HepG2 (cell line): ENCODE data around the gene VPS4A. TPM values are rescaled to one million over a fixed set of nuclear protein-coding genes. Genes with fewer than 3 reads are reported as not detected.

Source experiments
- ATF7-NPFF ChIP-seq: sonication (generic); formaldehyde crosslinking; IDR thresholded peaks from 2 replicates; pipeline ENCODE4 v1.8.1; 2023; ENCODE audit warnings: mild to moderate bottlenecking, low read depth, missing genetic modification reagents, moderate library complexity
- ELF4 ChIP-seq: sonication (generic); formaldehyde crosslinking; IDR thresholded peaks from 2 replicates; pipeline ENCODE4 v1.5.0; 2020; ENCODE audit warnings: missing genetic modification reagents, mild to moderate bottlenecking, moderate library complexity, borderline replicate concordance
- GATAD1 ChIP-seq: IDR thresholded peaks from 2 replicates; pipeline ENCODE4 v1.6.1; 2016; ENCODE audit warnings: missing genetic modification reagents, missing compliant biosample characterization
- GATAD2A ChIP-seq: IDR thresholded peaks from 2 replicates; pipeline ENCODE4 v1.6.1; 2016
- MAFF ChIP-seq: IDR thresholded peaks from 2 replicates; pipeline ENCODE4 v1.6.1; 2011; ENCODE audit warnings: low read depth, low read length, improper control_type of control experiment
- PATZ1 ChIP-seq: sonication (generic); formaldehyde crosslinking; IDR thresholded peaks from 2 replicates; pipeline ENCODE4 v1.4.0; 2020; ENCODE audit warnings: missing genetic modification reagents
- PHF20 ChIP-seq: sonication (generic); formaldehyde crosslinking; IDR thresholded peaks from 2 replicates; pipeline ENCODE4 v1.5.0; 2020; ENCODE audit warnings: mild to moderate bottlenecking, missing genetic modification reagents
- RARG ChIP-seq: sonication (generic); formaldehyde crosslinking; IDR thresholded peaks from 2 replicates; pipeline ENCODE4 v1.4.0; 2020; ENCODE audit warnings: low read depth, mild to moderate bottlenecking, missing genetic modification reagents
- SMC3 ChIP-seq: IDR thresholded peaks from 2 replicates; pipeline ENCODE4 v1.6.1; 2011; ENCODE audit warnings: low read length, improper control_type of control experiment
- SOX5 ChIP-seq: IDR thresholded peaks from 2 replicates; pipeline ENCODE4 v1.6.1; 2016; ENCODE audit warnings: borderline replicate concordance
- SOX6 ChIP-seq, 2 experiments: fragments of 450-650 bp in 1 of 2; sonication (generic) in 1 of 2; formaldehyde crosslinking in 1 of 2; IDR thresholded peaks; 2 replicates each; pipeline versions ENCODE4 v1.4.0 to v1.6.1; 2017 to 2020; ENCODE audit warnings: antibody characterized with exemption in 1 of 2, mild to moderate bottlenecking in 1 of 2, missing genetic modification reagents in 1 of 2
- THAP11 ChIP-seq: IDR thresholded peaks from 2 replicates; pipeline ENCODE4 v1.6.1; 2016; ENCODE audit warnings: missing biosample characterization, missing genetic modification reagents
- ZBTB39 ChIP-seq: sonication (generic); formaldehyde crosslinking; IDR thresholded peaks from 2 replicates; pipeline ENCODE4 v1.5.0; 2020; ENCODE audit warnings: missing genetic modification reagents
- ZKSCAN8 ChIP-seq: IDR thresholded peaks from 2 replicates; pipeline ENCODE4 v1.6.1; 2016; ENCODE audit warnings: borderline replicate concordance, missing genetic modification reagents, missing compliant biosample characterization
- ZNF10 ChIP-seq: sonication (generic); formaldehyde crosslinking; IDR thresholded peaks from 2 replicates; pipeline ENCODE4 v1.4.0; 2020; ENCODE audit warnings: mild to moderate bottlenecking, low read depth, missing genetic modification reagents, borderline replicate concordance
- ZNF318 ChIP-seq: sonication (generic); formaldehyde crosslinking; IDR thresholded peaks from 2 replicates; pipeline ENCODE4 v1.4.0; 2020; ENCODE audit warnings: mild to moderate bottlenecking, missing genetic modification reagents
- polyA plus RNA-seq, 8 experiments: library from polyadenylated mRNA; depleted of rRNA in 3 of 8; stranded (reverse) in 7 of 8; unstranded in 1 of 8; fragments of >200 nt; fragmentation: Illumina TruSeq in 4 of 8; extraction: Trizol in 4 of 8; gene quantifications; 2 replicates each; pipeline versions ENCODE4 v1.2.1 to v1.2.3, GENCODE V29; 2011 to 2016; ENCODE audit warnings: low read depth in 4 of 8, missing spikeins in 1 of 8, mixed read lengths in 1 of 8; ENCODE audit not compliant: insufficient read depth in 1 of 8
- total RNA-seq, 5 experiments: library from RNA; depleted of rRNA; stranded (reverse); fragments of >200 nt; fragmentation: Illumina TruSeq; extraction: Trizol; gene quantifications; 2 replicates each; pipeline ENCODE4 v1.2.3, GENCODE V29; 2016; ENCODE audit warnings: low read depth in 1 of 5

Gene VPS4A
- total and polyA plus RNA-seq, 2 of the 13 experiments (the other 11 are each of a cell fraction or from before 2014, with no cell fraction given) = 13.2 to 27.9 TPM

GRCh38 chr16:69310653-69311532 is at the start of gene VPS4A (continued):
- TF ChIP-seq GATAD1 (CRISPR knock-in tag) = peak; percentile 84
- no peak; the same call in 1 of the 2 replicates for TF ChIP-seq ZKSCAN8 (CRISPR knock-in tag)
- TF ChIP-seq ATF7-NPFF = peak; percentile 65; the same call in 1 of the 2 replicates
- no peak for TF ChIP-seq MAFF
- no peak for TF ChIP-seq ZNF10 (CRISPR knock-in tag)
- TF ChIP-seq PATZ1 (CRISPR knock-in tag) = peak; percentile 31; the same call in 1 of the 2 replicates
- peak; percentile 59 for TF ChIP-seq GATAD2A (CRISPR knock-in tag)
- 0 out of 2 replicates have a peak, but pooled peaks have one; percentile 13 for TF ChIP-seq ZNF318 (CRISPR knock-in tag)
- no peak for TF ChIP-seq ELF4 (CRISPR knock-in tag)
- no peak; the same call in 1 of the 2 replicates for TF ChIP-seq SMC3
- TF ChIP-seq SOX5 = 0 out of 2 replicates have a peak, but pooled peaks have one; percentile 7
- TF ChIP-seq RARG (CRISPR knock-in tag) = no peak
- peak; percentile 88 for TF ChIP-seq THAP11 (CRISPR knock-in tag)
- TF ChIP-seq ZBTB39 (CRISPR knock-in tag) = 0 out of 2 replicates have a peak, but pooled peaks have one; percentile 34
- no peak for TF ChIP-seq SOX6 (IDR thresholded peaks at IDR 0.05)
- 0 out of 2 replicates have a peak, but pooled peaks have one; percentile 25 for TF ChIP-seq SOX6 (CRISPR knock-in tag; IDR thresholded peaks at IDR 0.05)
- TF ChIP-seq PHF20 (CRISPR knock-in tag) = peak; percentile 81
